Measurements from ENCODE around the gene SPAG7. TPM values are rescaled to one million over a fixed set of nuclear protein-coding genes. Genes with fewer than 3 reads are reported as not detected.

The SPAG7 gene
- total and polyA plus RNA-seq, 4 donors: 63.8 to 101 (median 75.8) TPM

- TF ChIP-seq CTCF (IDR thresholded peaks at IDR 0.05; ENCODE audit: control extremely low read depth, extremely low read depth): no peak
- Histone ChIP-seq H3K9ac (ENCODE audit: insufficient read depth in 1 of 2, low read length in 2 of 2) (peak overlapping the region in 1 of 2 donors; percentile 65), H3K27me3 (ENCODE audit: control insufficient read depth in 3 of 3, insufficient read depth in 3 of 3, low read length in 2 of 3) (no peaks in the 10 kb centered on the region), H3K9me3 (ENCODE audit: control insufficient read depth in 4 of 4, insufficient read depth in 3 of 4, low read length in 3 of 4) (no peaks in the 10 kb centered on the region), H3K27ac (ENCODE audit: low read depth in 1 of 2, low read length in 1 of 2) (peak overlapping the region; percentile 78 to 88), H3K36me3 (ENCODE audit: control insufficient read depth in 4 of 4, insufficient read depth in 4 of 4, low read length in 4 of 4) (peaks cover 19 to 33% (median 21%) of the 10 kb centered on the region in 4 donors), H3K4me1 (ENCODE audit: control insufficient read depth in 5 of 5, insufficient read depth in 5 of 5, low read length in 5 of 5) (peaks cover 5 to 27% (median 6%) of the 10 kb centered on the region in 5 donors), H3K4me3 (peak overlapping the region; percentile 78)
- WGBS, 2 donors: 59 to 69% methylated on average over 12 of the region's 12 CpGs
- ATAC-seq (ENCODE audit: insufficient read depth, low FRiP score) (no peak), DNase-seq (no peak)
Observed at GRCh38 chr17:4999430-5000093, 31.9 kb upstream of the SPAG7 start.

- Histone ChIP-seq H3K27ac (ENCODE audit: low read depth in 1 of 2, low read length in 1 of 2) (peak overlapping the region; percentile 78 to 88), H3K9ac (ENCODE audit: insufficient read depth in 1 of 2, low read length in 2 of 2) (peak overlapping the region in 1 of 2 donors; percentile 65), H3K4me3 (peak overlapping the region; percentile 78), H3K27me3 (ENCODE audit: control insufficient read depth in 3 of 3, insufficient read depth in 3 of 3, low read length in 2 of 3) (no peaks in the 10 kb centered on the region), H3K9me3 (ENCODE audit: control insufficient read depth in 4 of 4, insufficient read depth in 3 of 4, low read length in 3 of 4) (no peaks in the 10 kb centered on the region), H3K36me3 (ENCODE audit: control insufficient read depth in 4 of 4, insufficient read depth in 4 of 4, low read length in 4 of 4) (peaks cover 13 to 26% (median 15%) of the 10 kb centered on the region in 4 donors), H3K4me1 (ENCODE audit: control insufficient read depth in 5 of 5, insufficient read depth in 5 of 5, low read length in 5 of 5) (peaks cover 5 to 27% (median 6%) of the 10 kb centered on the region in 5 donors)
- WGBS, 2 donors: 21 to 46% methylated on average over 14 of the region's 14 CpGs
- ATAC-seq (ENCODE audit: insufficient read depth, low FRiP score): no peak
- TF ChIP-seq CTCF (IDR thresholded peaks at IDR 0.05; ENCODE audit: control extremely low read depth, extremely low read depth): no peak
- no peak for DNase-seq
Observed at GRCh38 chr17:4998732-4999429, 31.3 kb upstream of the SPAG7 start.

DNA sequence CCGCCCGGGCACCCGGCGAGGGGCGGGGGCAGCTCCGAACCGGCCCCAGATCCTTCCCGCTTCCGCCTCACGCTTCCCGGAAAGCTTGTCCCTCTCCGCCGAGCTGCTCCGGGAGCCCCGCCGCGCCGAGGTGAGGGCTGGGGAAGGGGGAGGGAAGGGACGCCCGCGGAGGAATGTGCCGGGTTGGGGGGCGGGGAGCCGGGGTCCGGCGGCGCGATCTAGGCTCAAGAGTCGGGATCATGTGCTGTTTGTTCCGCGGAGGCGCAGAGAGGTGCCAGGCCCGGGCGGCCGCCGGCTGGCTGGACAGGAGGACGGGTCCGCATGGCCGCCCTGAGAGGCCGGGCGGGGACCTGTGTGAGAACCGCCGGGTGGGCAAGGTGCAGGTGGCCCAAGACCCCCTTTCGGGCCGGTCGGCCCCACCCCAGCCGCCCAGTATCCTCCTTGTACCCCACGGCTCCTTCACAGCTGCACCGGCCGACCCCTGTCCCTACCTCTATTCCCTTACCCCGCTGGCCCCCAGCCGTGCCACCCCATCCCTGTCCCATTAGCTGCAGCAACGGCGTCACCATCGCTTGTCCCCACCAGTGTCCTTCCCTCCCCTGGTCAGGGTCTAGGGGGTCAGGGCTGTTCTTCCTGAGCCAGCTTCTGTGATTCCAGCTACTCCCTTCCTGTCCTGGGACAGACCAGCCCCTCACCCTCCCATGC lies 30.6 kb upstream of the SPAG7 start:
- peak; percentile 16 to 71 (median 56) for DNase-seq
- Histone ChIP-seq H3K27ac (ENCODE audit: low read depth in 1 of 2, low read length in 1 of 2) (peak overlapping the region; percentile 78 to 88), H3K9ac (ENCODE audit: insufficient read depth in 1 of 2, low read length in 2 of 2) (peak overlapping the region; percentile 11 to 42), H3K9me3 (ENCODE audit: control insufficient read depth in 4 of 4, insufficient read depth in 3 of 4, low read length in 3 of 4) (no peaks in the 10 kb centered on the region), H3K36me3 (ENCODE audit: control insufficient read depth in 4 of 4, insufficient read depth in 4 of 4, low read length in 4 of 4) (peaks cover 8 to 19% (median 14%) of the 10 kb centered on the region in 4 donors), H3K4me1 (ENCODE audit: control insufficient read depth in 5 of 5, insufficient read depth in 5 of 5, low read length in 5 of 5) (peaks cover 5 to 27% (median 6%) of the 10 kb centered on the region in 5 donors), H3K27me3 (ENCODE audit: control insufficient read depth in 3 of 3, insufficient read depth in 3 of 3, low read length in 2 of 3) (no peaks in the 10 kb centered on the region), H3K4me3 (peak overlapping the region; percentile 78)
- peak; percentile 2 for ATAC-seq (ENCODE audit: insufficient read depth, low FRiP score)
- 1 to 3% methylated on average over 44 to 55 of the region's 55 CpGs for WGBS, 2 donors
- TF ChIP-seq CTCF (IDR thresholded peaks at IDR 0.05; ENCODE audit: control extremely low read depth, extremely low read depth): no peak

All from lung (tissue), 12 donors.